Mucosa of stomach (tissue), 1 donor: ENCODE data around the gene POLR1E.
"Not testable (repeated sequence)": the region's sequence is repeated elsewhere in the genome, so short reads cannot be mapped to it uniquely, and the experiment has no call there.

ENCODE experiments used
- H3K27me3 ChIP-seq: one replicate; pipeline ENCODE4 v1.7.0; 2013; ENCODE audit warnings: mild to moderate bottlenecking, low read length; ENCODE audit not compliant: control insufficient read depth, insufficient read depth
- H3K36me3 ChIP-seq: one replicate; pipeline ENCODE4 v1.7.0; 2013; ENCODE audit warnings: low read length; ENCODE audit not compliant: control insufficient read depth, insufficient read depth
- H3K4me1 ChIP-seq: one replicate; pipeline ENCODE4 v1.7.0; 2013; ENCODE audit warnings: mild to moderate bottlenecking, low read length; ENCODE audit not compliant: control insufficient read depth, insufficient read depth
- H3K4me3 ChIP-seq: one replicate; pipeline ENCODE4 v1.7.0; 2013; ENCODE audit warnings: low read length
- H3K9ac ChIP-seq: one replicate; pipeline ENCODE4 v1.7.0; 2013; ENCODE audit warnings: mild to moderate bottlenecking, low read length, moderate library complexity
- H3K9me3 ChIP-seq: one replicate; pipeline ENCODE4 v1.7.0; 2013; ENCODE audit warnings: mild to moderate bottlenecking, low read length, moderate library complexity; ENCODE audit not compliant: control insufficient read depth
- donor health status: Pancreatic carcinoma.

POLR1E gene

DNA sequence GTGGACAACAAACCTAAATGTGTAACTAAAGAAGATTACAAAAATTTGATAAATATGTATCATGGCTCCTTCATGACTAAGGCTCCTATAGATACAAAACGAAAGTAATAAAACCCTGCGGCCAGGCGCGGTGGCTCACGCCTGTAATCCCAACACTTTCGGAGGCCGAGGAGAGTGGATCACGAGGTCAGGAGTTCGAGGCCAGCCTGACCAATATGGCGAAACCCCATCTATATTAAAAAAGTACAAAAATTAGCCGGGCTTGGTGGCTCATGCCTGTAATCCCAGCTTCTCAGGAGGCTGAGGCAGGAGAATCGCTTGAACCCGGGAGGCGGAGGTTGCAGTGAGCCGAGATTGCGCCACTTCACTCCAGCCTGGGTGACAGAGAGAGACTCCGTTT lies 18.2 kb upstream of the POLR1E start:
- peaks cover 10% of the 10 kb centered on the region for H3K4me1 ChIP-seq
- not testable (repeated sequence) for H3K4me3 ChIP-seq, H3K9me3 ChIP-seq, H3K36me3 ChIP-seq, H3K9ac ChIP-seq, H3K27me3 ChIP-seq

DNA sequence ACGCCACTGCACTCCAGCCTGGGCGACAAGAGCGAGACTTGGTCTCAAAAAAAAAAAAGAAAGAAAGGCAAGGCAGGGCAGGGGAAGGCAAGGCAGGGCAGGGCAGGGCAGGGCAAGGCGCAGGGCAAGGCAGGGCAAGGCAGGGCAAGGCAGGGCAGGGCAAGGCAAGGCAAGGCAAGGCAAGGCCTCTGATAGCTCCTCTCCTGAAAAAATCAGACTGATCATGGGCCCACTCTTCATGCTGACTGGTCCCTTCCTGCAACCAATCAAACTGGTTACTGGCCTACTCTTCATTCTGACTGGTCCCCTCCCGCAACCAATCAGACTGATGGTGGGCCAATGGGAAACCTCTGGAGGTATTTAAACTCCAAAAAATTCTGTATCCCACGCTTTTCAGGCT lies 17.1 kb upstream of the POLR1E start:
- no peaks in the 10 kb centered on the region for H3K27me3 ChIP-seq
- no peak overlapping the region for H3K4me3 ChIP-seq
- H3K9ac ChIP-seq, result no peak overlapping the region
- no peaks in the 10 kb centered on the region for H3K9me3 ChIP-seq
- no peaks in the 10 kb centered on the region for H3K36me3 ChIP-seq
- peaks cover 8% of the 10 kb centered on the region for H3K4me1 ChIP-seq

DNA sequence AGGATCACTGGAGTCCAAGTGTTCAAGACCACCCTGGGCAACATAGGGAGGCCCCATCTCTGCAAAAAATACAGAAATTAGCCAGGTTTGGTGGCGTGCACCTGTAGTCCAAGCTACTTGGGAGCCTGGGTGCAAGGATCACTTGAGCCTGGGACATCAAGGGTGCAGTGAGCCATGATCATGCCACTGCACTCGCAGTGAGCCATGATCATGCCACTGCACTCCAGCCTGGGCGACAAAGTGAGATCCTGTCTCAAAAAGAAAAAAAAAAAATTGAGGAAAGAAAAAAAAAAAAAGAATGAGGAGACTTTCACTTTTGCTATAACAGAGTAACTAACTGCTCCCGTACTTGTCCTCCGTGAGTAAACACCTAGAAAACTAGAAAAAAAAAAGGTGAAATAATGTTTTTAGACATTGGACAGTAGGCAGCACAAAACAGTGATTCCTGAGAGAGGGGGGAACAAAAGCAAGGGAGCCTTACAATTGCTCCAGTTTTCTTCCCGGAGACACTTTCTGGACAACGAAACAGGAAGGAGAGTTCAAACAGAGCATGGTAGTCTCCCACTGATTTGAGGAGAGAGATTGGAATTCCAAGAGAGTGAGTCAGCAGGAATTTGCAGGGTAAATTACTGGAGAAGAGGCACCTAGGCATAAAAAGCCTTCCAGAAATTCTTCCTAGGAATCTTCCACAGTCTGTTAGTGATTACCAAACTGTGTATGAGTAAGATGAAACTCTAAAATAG lies 13.6 kb upstream of the POLR1E start:
- Histone ChIP-seq H3K4me3 (peak overlapping the region; percentile 22), H3K9ac (peak overlapping the region; percentile 72), H3K36me3 (no peaks in the 10 kb centered on the region), H3K27me3 (no peaks in the 10 kb centered on the region), H3K4me1 (no peaks in the 10 kb centered on the region), H3K9me3 (no peaks in the 10 kb centered on the region)

DNA sequence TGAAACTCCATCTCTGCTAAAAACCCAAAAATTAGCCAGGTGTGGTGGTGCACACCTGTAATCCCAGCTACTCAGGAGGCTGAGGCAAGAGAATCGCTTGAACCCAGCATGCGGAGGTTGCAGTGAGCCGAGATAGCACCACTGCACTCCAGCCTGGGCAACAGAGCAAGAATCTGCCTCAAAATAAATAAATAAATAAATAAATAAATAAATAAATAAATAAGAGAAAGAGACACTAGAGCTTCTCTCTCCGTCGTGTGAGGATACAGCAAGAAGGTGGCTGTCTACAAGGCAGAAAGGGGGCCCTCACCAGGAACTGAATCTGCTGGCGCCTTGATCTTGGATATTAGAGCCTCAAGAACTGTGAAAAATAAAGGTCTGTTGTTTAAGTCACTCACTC lies 11.8 kb upstream of the POLR1E start:
- not testable (repeated sequence) for H3K36me3 ChIP-seq, H3K4me3 ChIP-seq, H3K9me3 ChIP-seq, H3K9ac ChIP-seq, H3K4me1 ChIP-seq, H3K27me3 ChIP-seq

DNA sequence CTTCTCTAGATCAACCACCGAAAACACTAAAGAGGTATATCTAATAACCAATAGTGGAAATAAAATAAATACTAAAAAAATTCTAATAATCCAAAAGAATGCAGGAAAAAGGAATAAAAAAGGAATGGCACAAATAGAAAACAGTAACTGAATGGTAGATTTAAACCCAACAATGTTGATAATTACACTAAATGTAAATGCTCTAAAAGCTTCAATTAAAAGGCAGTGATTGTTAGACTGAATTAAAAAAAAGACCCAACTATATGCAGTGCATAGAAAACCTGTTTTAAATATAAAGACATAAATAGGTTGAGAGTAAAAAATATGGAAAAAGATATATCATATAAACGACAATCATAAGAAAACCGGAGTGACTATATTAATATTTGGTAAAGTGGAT lies 11.3 kb upstream of the POLR1E start:
- H3K36me3 ChIP-seq, result no peaks in the 10 kb centered on the region
- H3K9me3 ChIP-seq, result no peaks in the 10 kb centered on the region
- no peak overlapping the region for H3K4me3 ChIP-seq
- H3K27me3 ChIP-seq, result no peaks in the 10 kb centered on the region
- H3K4me1 ChIP-seq, result no peaks in the 10 kb centered on the region
- H3K9ac ChIP-seq, result no peak overlapping the region

DNA sequence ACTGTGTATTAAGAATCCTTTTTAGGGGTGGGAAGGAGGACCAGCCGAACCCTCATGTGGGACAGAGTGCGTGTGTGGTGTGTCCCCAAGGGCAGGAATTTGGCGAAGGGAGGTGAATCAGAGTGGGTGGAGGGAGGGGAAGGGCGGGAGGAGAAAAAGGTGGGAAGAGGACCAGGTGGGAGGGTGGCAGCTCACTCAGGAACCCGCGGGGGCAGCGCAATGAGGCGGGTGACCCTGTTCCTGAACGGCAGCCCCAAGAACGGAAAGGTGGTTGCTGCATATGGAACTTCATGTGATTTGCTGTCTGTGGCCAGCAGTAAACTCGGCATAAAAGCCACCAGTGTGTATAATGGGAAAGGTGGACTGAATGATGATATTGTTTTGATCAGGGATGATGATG lies 8.8 kb upstream of the POLR1E start:
- no peaks in the 10 kb centered on the region for H3K36me3 ChIP-seq
- H3K4me1 ChIP-seq, result no peaks in the 10 kb centered on the region
- H3K9me3 ChIP-seq, result no peaks in the 10 kb centered on the region
- H3K4me3 ChIP-seq, result no peak overlapping the region
- no peak overlapping the region for H3K9ac ChIP-seq
- H3K27me3 ChIP-seq, result no peaks in the 10 kb centered on the region

DNA sequence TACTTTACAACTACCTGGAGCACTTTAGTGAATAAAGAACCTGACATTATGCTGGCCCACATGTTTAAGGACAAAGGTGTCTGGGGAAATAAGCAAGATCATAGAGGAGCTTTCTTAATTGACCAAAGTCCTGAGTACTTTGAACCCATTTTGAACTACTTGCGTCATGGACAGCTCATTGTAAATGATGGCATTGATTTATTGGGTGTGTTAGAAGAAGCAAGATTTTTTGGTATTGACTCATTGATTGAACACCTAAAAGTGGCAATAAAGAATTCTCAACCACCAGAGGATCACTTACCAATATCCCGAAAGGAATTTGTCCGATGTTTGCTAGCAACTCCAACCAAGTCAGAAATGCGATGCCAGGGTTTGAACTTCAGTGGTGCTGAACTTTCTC lies 8.3 kb upstream of the POLR1E start:
- H3K27me3 ChIP-seq, H3K9me3 ChIP-seq, H3K4me3 ChIP-seq, H3K4me1 ChIP-seq, H3K9ac ChIP-seq, H3K36me3 ChIP-seq: not testable (repeated sequence)

DNA sequence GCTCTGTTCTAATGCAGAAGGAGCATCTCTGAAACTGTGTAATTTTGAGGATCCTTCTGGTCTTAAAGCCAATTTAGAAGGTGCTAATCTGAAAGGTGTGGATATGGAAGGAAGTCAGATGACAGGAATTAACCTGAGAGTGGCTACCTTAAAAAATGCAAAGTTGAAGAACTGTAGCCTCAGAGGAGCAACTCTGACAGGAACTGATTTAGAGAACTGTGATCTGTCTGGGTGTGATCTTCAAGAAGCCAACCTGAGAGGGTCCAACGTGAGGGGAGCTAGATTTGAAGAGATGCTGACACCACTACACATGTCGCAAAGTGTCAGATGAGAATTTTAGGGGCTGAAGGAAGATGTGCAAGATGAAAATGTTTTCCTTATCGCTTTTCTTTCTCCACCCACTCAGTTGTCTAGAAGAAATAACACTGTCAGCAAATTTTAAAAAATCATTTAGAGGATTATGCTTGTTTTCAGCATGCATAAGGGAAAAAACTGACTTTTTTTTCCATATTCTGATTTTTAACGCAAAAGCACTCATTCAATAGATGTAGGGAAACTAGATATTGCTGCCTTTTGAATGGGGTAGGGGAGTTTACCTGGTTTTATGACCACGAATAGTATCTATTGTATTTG lies 7.6 kb upstream of the POLR1E start:
- not testable (repeated sequence) for H3K36me3 ChIP-seq, H3K4me1 ChIP-seq, H3K9ac ChIP-seq, H3K4me3 ChIP-seq, H3K9me3 ChIP-seq, H3K27me3 ChIP-seq

DNA sequence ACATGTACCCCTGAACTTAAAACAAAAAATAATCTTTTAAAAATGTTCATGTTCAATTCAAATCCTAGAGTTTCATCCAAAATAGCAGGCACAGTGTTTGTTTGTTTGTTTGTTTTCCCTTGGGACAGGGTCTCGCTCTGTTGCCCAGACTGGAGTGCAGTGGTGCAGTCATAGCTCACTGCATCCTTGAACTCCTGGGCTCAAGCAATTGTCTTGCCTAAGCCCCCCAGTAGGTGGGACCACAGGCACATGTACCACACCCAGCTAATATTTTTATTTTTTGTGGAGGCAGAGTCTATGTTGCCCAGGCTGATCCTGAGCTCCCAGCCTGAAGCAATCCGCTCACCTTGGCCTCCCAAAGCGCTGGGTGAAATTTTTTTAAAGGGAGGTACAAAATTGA lies 5.0 kb upstream of the POLR1E start:
- H3K27me3 ChIP-seq, result no peaks in the 10 kb centered on the region
- H3K9ac ChIP-seq, result no peak overlapping the region
- H3K9me3 ChIP-seq, result no peaks in the 10 kb centered on the region
- H3K36me3 ChIP-seq, result no peaks in the 10 kb centered on the region
- H3K4me1 ChIP-seq, result peaks cover 8% of the 10 kb centered on the region
- no peak overlapping the region for H3K4me3 ChIP-seq

DNA sequence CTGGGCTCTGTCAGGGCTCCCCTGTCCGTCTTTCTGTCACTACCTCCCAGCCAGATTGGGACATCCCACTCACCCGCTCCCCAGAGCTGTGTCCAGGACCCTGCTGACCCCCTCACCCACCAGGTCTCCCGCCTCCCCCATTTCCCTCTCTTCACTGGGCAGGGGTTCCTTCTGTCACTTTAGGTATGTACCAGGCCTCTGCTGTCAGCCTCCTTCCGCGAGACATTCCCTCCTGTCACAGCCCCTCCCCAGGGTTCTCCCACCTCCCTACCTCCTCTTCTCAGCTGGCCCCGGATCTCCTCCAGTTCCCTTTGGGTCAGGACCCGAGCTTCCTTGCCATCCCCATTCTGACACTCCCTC lies 488 bp downstream of the POLR1E start:
- no peaks in the 10 kb centered on the region for H3K27me3 ChIP-seq
- H3K9me3 ChIP-seq, result no peaks in the 10 kb centered on the region
- H3K36me3 ChIP-seq, result no peaks in the 10 kb centered on the region
- H3K4me3 ChIP-seq, result peak overlapping the region; percentile 81
- H3K4me1 ChIP-seq, result peaks cover 20% of the 10 kb centered on the region
- H3K9ac ChIP-seq, result peak overlapping the region; percentile 82

DNA sequence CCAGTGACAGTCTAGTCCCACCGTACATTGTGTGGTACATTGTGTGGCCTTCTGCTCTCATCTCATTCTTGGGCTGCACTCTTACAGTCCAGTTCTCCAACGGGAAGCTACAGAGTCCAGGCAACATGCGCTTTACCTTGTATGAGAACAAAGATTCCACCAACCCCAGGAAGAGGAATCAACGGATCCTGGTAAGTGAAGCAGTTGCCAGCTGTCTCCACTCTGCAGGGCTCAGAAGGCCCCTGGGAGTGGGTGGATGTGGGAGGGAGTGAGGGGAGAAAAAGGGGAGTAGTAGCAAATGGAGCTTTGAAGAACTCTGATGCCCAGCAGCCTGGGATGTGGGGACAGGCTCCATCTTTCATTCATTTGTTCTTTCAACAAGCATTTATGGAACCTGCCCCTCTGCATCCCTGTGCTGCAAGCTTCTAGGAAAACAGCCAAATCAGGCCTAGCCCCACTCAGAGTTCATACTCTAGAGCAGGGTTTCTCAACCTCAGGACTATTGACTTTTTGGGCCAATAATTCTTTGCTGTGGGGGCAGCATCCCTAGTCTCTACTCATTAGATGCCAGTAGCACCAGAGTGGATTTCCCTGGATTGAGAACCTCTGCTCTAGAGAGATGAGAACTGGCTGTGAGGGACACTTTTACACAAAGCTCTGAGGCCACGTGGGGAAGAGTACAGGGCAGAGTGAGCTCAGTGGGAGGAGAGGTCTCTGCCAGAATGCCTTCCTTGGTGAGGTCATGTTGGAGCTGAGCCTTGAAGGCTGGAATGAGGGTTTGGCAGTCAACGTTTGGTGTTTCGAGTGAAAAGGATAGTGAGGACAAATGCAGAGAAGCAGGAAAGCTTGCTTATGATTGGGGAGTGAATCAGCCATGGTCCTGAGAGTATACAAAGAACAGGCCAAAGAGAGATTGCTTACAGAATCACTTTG lies 1.1 kb downstream of the POLR1E start:
- Histone ChIP-seq H3K9ac (peak overlapping the region; percentile 82), H3K27me3 (no peaks in the 10 kb centered on the region), H3K4me3 (peak overlapping the region; percentile 81)

DNA sequence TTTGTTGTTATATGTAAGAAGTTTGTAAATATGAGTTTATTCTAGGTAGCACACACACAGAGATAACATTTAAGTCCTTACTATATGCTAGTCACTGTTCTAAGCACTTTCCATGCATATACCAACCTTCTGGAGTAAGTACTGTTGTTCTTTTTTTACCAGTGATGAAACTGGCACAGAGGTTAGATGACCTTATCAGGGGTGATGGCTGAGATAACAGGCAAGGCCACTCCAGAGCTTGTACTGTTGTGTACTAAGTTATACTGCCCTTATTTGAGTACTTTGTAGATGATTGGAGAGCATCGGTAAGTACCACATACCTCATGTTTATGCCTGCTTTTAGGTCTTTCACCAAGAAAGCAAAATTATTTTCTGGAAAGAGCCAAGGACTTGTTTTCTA lies 6.2 kb downstream of the POLR1E start:
- no peaks in the 10 kb centered on the region for H3K9me3 ChIP-seq
- peaks cover 3% of the 10 kb centered on the region for H3K4me1 ChIP-seq
- no peaks in the 10 kb centered on the region for H3K36me3 ChIP-seq
- H3K9ac ChIP-seq, result no peak overlapping the region
- H3K4me3 ChIP-seq, result no peak overlapping the region
- H3K27me3 ChIP-seq, result no peaks in the 10 kb centered on the region

More for the DNA sequence above, 1.1 kb downstream of the POLR1E start:
- Histone ChIP-seq H3K36me3 (no peaks in the 10 kb centered on the region), H3K4me1 (peaks cover 20% of the 10 kb centered on the region), H3K9me3 (no peaks in the 10 kb centered on the region)
